ENCODE results near the gene ENHO.

Gene ENHO

DNA sequence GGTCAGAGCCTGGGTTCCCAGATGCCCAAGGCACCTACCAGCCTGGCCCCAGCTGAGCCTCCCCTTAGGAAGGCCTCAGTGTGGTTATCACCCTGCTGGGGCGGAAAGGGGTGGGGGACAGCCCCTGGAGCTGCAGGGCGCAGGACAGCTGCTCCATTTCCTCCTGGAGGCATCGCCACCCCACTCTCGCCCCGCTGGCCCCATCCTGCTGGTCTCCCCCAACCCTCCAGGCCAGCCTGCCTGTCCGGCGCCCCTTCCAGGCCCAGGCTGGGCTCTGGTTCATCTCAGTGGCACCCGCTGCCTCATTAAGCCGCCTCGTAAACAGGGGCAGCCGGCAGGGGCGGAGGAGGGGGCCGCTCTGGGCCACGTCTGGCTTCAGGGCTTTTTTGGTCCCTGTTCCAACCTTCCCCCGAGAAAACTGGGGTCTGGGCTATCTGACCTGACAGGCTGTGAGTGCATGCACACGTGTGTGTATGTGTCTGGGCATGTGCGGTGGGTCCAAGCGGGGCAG is 30.8 kb upstream of the ENHO start:
- in situ Hi-C loops (cut with HindIII; ENCODE audit: low sequenced_read_pairs) = no loop called here
- no peak for TF ChIP-seq CTCF (IDR thresholded peaks at IDR 0.05; ENCODE audit: low read depth, low read length, missing control alignments)
- H3K4me3 ChIP-seq (ENCODE audit: low read depth, low read length) = no peak overlapping the region
- no peak for DNase-seq (ENCODE audit: low read depth)

DNA sequence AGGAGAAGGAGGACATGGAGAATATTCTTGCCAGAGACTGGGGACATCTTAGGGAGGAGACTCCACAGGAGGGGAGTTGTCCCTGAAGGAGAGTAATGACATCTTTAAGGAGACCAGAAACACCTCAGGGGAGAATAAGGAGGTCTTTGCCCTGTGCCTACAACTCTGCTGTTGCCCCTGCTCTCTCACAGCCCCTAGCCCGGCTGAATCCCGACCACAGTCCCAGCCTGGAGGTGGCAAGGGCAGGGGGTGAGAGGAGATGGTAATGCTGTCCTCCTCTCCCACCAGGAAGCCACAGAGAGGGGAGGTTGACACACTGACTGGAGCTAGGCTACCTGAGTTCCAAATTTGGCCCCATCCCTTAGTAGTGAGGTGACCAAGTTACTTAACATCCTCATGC is 30.2 kb upstream of the ENHO start:
- no peak for TF ChIP-seq CTCF (IDR thresholded peaks at IDR 0.05; ENCODE audit: low read depth, low read length, missing control alignments)
- no peak overlapping the region for H3K4me3 ChIP-seq (ENCODE audit: low read depth, low read length)
- DNase-seq (ENCODE audit: low read depth) = no peak
- in situ Hi-C loops (cut with HindIII; ENCODE audit: low sequenced_read_pairs) = no loop called here

DNA sequence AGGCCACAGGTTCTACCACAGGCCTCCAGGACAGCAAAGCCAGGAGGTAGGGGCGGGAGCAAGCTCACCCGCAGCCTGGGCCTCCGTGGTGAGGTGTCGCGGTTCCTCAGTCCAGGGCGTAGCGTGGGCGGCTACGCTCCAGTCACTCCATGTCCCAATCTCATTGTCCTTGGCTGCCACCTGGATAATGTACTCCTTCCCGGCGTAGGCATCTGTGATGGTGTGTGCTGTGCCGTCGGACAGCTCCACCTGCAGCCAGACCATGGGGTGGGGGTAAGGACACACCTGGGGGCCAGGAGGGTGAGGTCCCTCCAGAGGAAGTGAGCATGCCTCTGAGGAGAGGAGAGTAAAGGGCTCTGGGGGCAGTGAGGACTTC is 29.8 kb upstream of the ENHO start:
- in situ Hi-C loops (cut with HindIII; ENCODE audit: low sequenced_read_pairs) = no loop called here
- DNase-seq (ENCODE audit: low read depth) = no peak
- H3K4me3 ChIP-seq (ENCODE audit: low read depth, low read length) = no peak overlapping the region
- TF ChIP-seq CTCF (IDR thresholded peaks at IDR 0.05; ENCODE audit: low read depth, low read length, missing control alignments) = no peak

- DNase-seq (ENCODE audit: low read depth) = no peak
- no peak for TF ChIP-seq CTCF (IDR thresholded peaks at IDR 0.05; ENCODE audit: low read depth, low read length, missing control alignments)
- H3K4me3 ChIP-seq (ENCODE audit: low read depth, low read length) = no peak overlapping the region
- in situ Hi-C loops (cut with HindIII; ENCODE audit: low sequenced_read_pairs) = no loop called here
Observed at GRCh38 chr9:34551751-34552605, 29.2 kb upstream of the ENHO start.

DNA sequence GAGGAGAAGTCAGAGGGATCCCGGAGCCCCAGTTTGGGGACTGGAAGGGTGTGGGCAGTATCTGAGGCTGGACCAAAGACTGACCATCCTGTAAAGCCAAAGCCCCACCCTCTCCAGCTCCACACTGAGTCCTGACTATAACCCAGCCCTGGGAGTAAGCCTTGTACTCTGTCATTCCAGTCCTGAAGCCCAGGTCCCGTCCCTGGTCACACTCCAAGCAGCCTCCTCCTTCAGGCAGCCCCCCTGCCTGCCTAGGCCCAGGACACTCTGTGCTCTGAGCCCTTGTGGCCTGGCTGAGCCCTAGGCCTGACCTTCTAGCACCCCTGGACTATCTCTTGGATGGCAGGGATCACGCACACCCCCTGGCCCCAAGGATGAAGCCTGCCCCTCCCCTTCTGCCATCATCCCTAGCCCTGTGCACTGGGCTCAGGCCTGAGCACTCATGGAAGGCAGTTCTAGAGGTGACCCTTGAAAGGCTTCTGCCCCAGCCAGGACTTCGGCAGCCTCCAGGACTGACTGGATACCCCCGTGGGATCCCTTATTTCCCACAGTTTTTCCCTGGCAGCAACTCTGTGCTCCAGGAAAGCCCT is 28.0 kb upstream of the ENHO start:
- TF ChIP-seq CTCF (IDR thresholded peaks at IDR 0.05; ENCODE audit: low read depth, low read length, missing control alignments) = no peak
- no peak overlapping the region for H3K4me3 ChIP-seq (ENCODE audit: low read depth, low read length)
- no peak for DNase-seq (ENCODE audit: low read depth)
- in situ Hi-C loops (cut with HindIII; ENCODE audit: low sequenced_read_pairs) = no loop called here

DNA sequence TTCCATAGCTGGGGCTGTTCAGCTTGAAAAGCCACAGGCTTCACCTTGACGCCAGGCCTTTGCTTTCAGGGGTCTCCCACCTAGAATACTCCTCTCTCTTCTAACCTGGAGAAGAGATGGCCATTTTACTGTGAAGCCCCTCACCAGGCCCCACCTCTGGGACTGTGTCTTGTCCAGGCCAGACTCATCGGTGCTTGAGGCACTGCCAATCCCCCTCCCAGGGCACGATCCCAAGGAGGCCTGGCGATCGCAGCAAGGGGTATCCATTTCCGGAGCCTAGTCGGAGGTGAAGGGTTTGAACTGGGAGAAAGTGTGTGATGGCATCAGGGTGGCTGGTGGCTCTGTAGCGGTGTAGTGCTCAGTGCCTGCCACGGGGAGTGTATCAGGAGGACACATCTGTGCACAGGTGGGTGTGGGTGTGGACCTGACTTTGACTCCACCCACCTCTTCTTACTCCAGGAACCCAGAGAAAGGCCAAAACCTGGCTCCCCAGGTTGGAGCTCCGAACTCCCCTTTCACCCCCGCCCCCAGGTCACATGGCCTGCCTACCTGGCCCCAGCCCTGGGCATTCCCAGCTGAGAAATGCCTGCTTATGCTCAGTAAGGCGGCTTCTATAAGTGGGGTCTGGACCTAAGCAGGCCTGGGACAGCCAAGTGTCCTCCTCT is 27.4 kb upstream of the ENHO start:
- no peak for TF ChIP-seq CTCF (IDR thresholded peaks at IDR 0.05; ENCODE audit: low read depth, low read length, missing control alignments)
- no peak for DNase-seq (ENCODE audit: low read depth)
- in situ Hi-C loops (cut with HindIII; ENCODE audit: low sequenced_read_pairs) = no loop called here
- H3K4me3 ChIP-seq (ENCODE audit: low read depth, low read length) = no peak overlapping the region
